HEK293 (cell line): ENCODE data around the gene RGS13.

Experiments used
- CTCF ChIA-PET: fragments of 350-600 bp; formaldehyde crosslinking; extraction: SDS; loops from one replicate; lab custom pipeline; 2021; ENCODE audit warnings: antibody characterized with exemption; lab: Yijun Ruan, JAX
- POLR2A ChIA-PET: fragments of 300-600 bp; formaldehyde crosslinking; extraction: SDS; loops from one replicate; lab custom pipeline; 2020; ENCODE audit warnings: antibody characterized with exemption, inconsistent platforms; lab: Yijun Ruan, JAX
- H3K27ac ChIP-seq: fragments of 200-500 bp; sonication (Bioruptor generic); 2 replicates; pipeline ENCODE4 v1.5.1; 2014; ENCODE audit warnings: low read depth, low read length, control low read depth, inconsistent platforms; ENCODE audit errors: extremely low read depth
- H3K36me3 ChIP-seq, 2 experiments: fragments of 200-500 bp in 1 of 2; sonication (Bioruptor generic) in 1 of 2; 1 replicate in 1 of 2; 2 replicates in 1 of 2; pipeline ENCODE4 v1.5.1; 2014 to 2017; ENCODE audit warnings: inconsistent platforms in 2 of 2, low read length in 2 of 2; ENCODE audit not compliant: control insufficient read depth in 2 of 2, insufficient read depth in 1 of 2
- H3K4me1 ChIP-seq: fragments of 200-500 bp; sonication (Bioruptor generic); 2 replicates; pipeline ENCODE4 v1.5.1; 2014; ENCODE audit warnings: mild to moderate bottlenecking, low read length, inconsistent platforms; ENCODE audit not compliant: control insufficient read depth, insufficient read depth
- H3K4me3 ChIP-seq: 2 replicates; pipeline ENCODE4 v1.5.1; 2011; ENCODE audit warnings: low read depth, mild to moderate bottlenecking, control low read depth, low read length, moderate library complexity
- H3K9me3 ChIP-seq: fragments of 200-500 bp; sonication (Bioruptor generic); 2 replicates; pipeline ENCODE4 v1.5.1; 2014; ENCODE audit warnings: low read depth, low read length, inconsistent platforms; ENCODE audit not compliant: control insufficient read depth, insufficient read depth
- ELK4 ChIP-seq: IDR thresholded peaks from 2 replicates; pipeline ENCODE4 v1.6.1; 2011; ENCODE audit warnings: mild to moderate bottlenecking, low read depth, low read length, borderline replicate concordance
- GFI1B ChIP-seq: fragments of 450-650 bp; formaldehyde crosslinking; IDR thresholded peaks from 2 replicates; pipeline ENCODE4 v1.5.1; 2016; ENCODE audit warnings: missing biosample characterization, missing genetic modification characterization
- ZBTB10 ChIP-seq: fragments of 450-650 bp; formaldehyde crosslinking; IDR thresholded peaks from 2 replicates; pipeline ENCODE4 v1.5.1; 2016; ENCODE audit warnings: missing biosample characterization, missing genetic modification characterization
- ZBTB11 ChIP-seq: fragments of 450-650 bp; formaldehyde crosslinking; conservative IDR thresholded peaks from 2 replicates; pipeline ENCODE4 v1.5.1; 2016; ENCODE audit warnings: low read depth, missing biosample characterization, missing genetic modification characterization
- ZBTB49 ChIP-seq: fragments of 450-650 bp; formaldehyde crosslinking; IDR thresholded peaks from 2 replicates; pipeline ENCODE4 v1.5.1; 2016; ENCODE audit warnings: missing biosample characterization, missing genetic modification characterization, low read depth
- ZFHX2 ChIP-seq: fragments of 450-650 bp; formaldehyde crosslinking; conservative IDR thresholded peaks from 2 replicates; pipeline ENCODE4 v1.5.1; 2016; ENCODE audit warnings: missing biosample characterization, missing genetic modification characterization
- ZFP41 ChIP-seq: fragments of 450-650 bp; formaldehyde crosslinking; IDR thresholded peaks from 2 replicates; pipeline ENCODE4 v1.5.1; 2016; ENCODE audit warnings: missing biosample characterization, missing genetic modification characterization, borderline replicate concordance
- ZNF138 ChIP-seq: fragments of 450-650 bp; formaldehyde crosslinking; IDR thresholded peaks from 2 replicates; pipeline ENCODE4 v1.5.1; 2016; ENCODE audit warnings: missing biosample characterization, missing genetic modification characterization, borderline replicate concordance
- ZNF16 ChIP-seq: fragments of 450-650 bp; formaldehyde crosslinking; IDR thresholded peaks from 2 replicates; pipeline ENCODE4 v1.5.1; 2016; ENCODE audit warnings: low read depth, missing biosample characterization, missing genetic modification characterization
- ZNF184 ChIP-seq: fragments of 450-650 bp; IDR thresholded peaks from 2 replicates; pipeline ENCODE4 v1.5.1; 2018; ENCODE audit warnings: missing biosample characterization, mild to moderate bottlenecking, missing genetic modification characterization
- ZNF23 ChIP-seq: fragments of 450-650 bp; formaldehyde crosslinking; IDR thresholded peaks from 2 replicates; pipeline ENCODE4 v1.5.1; 2016; ENCODE audit warnings: missing biosample characterization, missing genetic modification characterization, borderline replicate concordance
- ZNF350 ChIP-seq: fragments of 450-650 bp; formaldehyde crosslinking; IDR thresholded peaks from 2 replicates; pipeline ENCODE4 v1.5.0; 2017; ENCODE audit warnings: missing biosample characterization, mild to moderate bottlenecking, missing genetic modification characterization
- ZNF423 ChIP-seq: fragments of 450-650 bp; formaldehyde crosslinking; IDR thresholded peaks from 2 replicates; pipeline ENCODE4 v1.5.1; 2016; ENCODE audit warnings: missing biosample characterization, missing genetic modification characterization
- ZNF658 ChIP-seq: fragments of 450-650 bp; formaldehyde crosslinking; IDR thresholded peaks from 2 replicates; pipeline ENCODE4; 2016; ENCODE audit warnings: missing biosample characterization, missing genetic modification characterization
- ZNF768 ChIP-seq: fragments of 450-650 bp; formaldehyde crosslinking; IDR thresholded peaks from 2 replicates; pipeline ENCODE4 v1.5.1; 2018; ENCODE audit warnings: missing biosample characterization, mild to moderate bottlenecking, missing genetic modification characterization
- ZNF777 ChIP-seq: fragments of 450-650 bp; formaldehyde crosslinking; IDR thresholded peaks from 2 replicates; pipeline ENCODE4 v1.5.1; 2017; ENCODE audit warnings: missing biosample characterization, missing genetic modification characterization, borderline replicate concordance
- ZSCAN5A ChIP-seq: fragments of 450-650 bp; formaldehyde crosslinking; IDR thresholded peaks from 2 replicates; pipeline ENCODE4 v1.5.1; 2016; ENCODE audit warnings: missing biosample characterization, missing genetic modification characterization

Gene RGS13

GRCh38 chr1:192601567-192601966 lies 34.4 kb upstream of the RGS13 start (continued):
- TF ChIP-seq ZBTB11 (no peak), ZNF184 (tag by site-specific recombination) (no peak), ZFP41 (tag by site-specific recombination) (no peak), ZNF16 (no peak), ZNF768 (tag by site-specific recombination) (no peak), ZNF350 (tag by site-specific recombination) (no peak), ZNF138 (tag by site-specific recombination) (no peak)

- H3K4me3 ChIP-seq: no peak overlapping the region
- CTCF ChIA-PET: no interaction called here
- TF ChIP-seq GFI1B (tag by site-specific recombination) (no peak), ZNF777 (tag by site-specific recombination) (no peak), ZBTB49 (no peak), ZSCAN5A (tag by site-specific recombination) (no peak), ZNF184 (tag by site-specific recombination) (no peak), ELK4 (no peak), ZFHX2 (tag by site-specific recombination) (no peak), ZNF23 (tag by site-specific recombination) (no peak), ZNF423 (tag by site-specific recombination) (no peak), ZNF658 (tag by site-specific recombination) (no peak), ZBTB10 (no peak)
- TF ChIP-seq, all 188 proteins: peak for 0
- no peak overlapping the region for H3K27ac ChIP-seq
- no peaks in the 10 kb centered on the region for H3K36me3 ChIP-seq
- no peaks in the 10 kb centered on the region for H3K4me1 ChIP-seq
- no peaks in the 10 kb centered on the region for H3K9me3 ChIP-seq
- POLR2A ChIA-PET: no interaction called here
Measured at GRCh38 chr1:192602757-192603156, 33.2 kb upstream of the RGS13 start.
